B cell (primary cell): ENCODE data around the gene ACAP2. TPM values are rescaled to one million over a fixed set of nuclear protein-coding genes. Genes with fewer than 3 reads are reported as not detected.

Source experiments
- ATAC-seq: fragments of 200-7000 bp; cut with Tn5 transposase; one replicate; pipeline ENCODE4 v1.10.0; 2021; ENCODE audit warnings: low read depth, mild to moderate bottlenecking, moderate number of reproducible peaks, moderate library complexity
- CTCF ChIA-PET: fragments of 350-600 bp; sonication (Branson Sonifier 250); formaldehyde crosslinking; loops from one replicate; lab custom pipeline; 2021; ENCODE audit warnings: antibody characterized with exemption, inconsistent platforms; lab: Charles Lee
- POLR2A ChIA-PET: fragments of 350-600 bp; sonication (Branson Sonifier 250); formaldehyde crosslinking; loops from one replicate; lab custom pipeline; 2021; ENCODE audit warnings: antibody characterized with exemption; lab: Charles Lee
- DNase-seq: peaks from one replicate; pipeline ENCODE4 v3.0.0; 2013
- H2AFZ ChIP-seq: 2 replicates; pipeline ENCODE4 v1.6.1; 2012; ENCODE audit warnings: mild to moderate bottlenecking, low read depth, low read length; ENCODE audit not compliant: insufficient read depth, poor library complexity, severe bottlenecking
- H3K27ac ChIP-seq, 2 donors: 1 replicate in 1 of 2; 2 replicates in 1 of 2; pipeline ENCODE4 v1.5.1; 2012 to 2013; ENCODE audit warnings: low read length in 2 of 2, mild to moderate bottlenecking in 2 of 2, moderate library complexity in 1 of 2
- H3K27me3 ChIP-seq, 4 experiments: fragments of 200-600 bp in 1 of 4; sonication (generic) in 1 of 4; replicated peaks in 1 of 4; 1 replicate in 2 of 4; 2 replicates in 2 of 4; pipeline versions ENCODE4 v1.6.1 to v1.7.0; 2013 to 2016; ENCODE audit warnings: low read length in 3 of 4, mild to moderate bottlenecking in 2 of 4, mixed read lengths in 1 of 4, moderate library complexity in 1 of 4; ENCODE audit not compliant: insufficient read depth in 4 of 4, control insufficient read depth in 3 of 4; ENCODE audit errors: control extremely low read depth in 1 of 4
- H3K36me3 ChIP-seq, 2 experiments: replicated peaks in 1 of 2; 1 replicate in 1 of 2; 2 replicates in 1 of 2; pipeline versions ENCODE4 v1.6.1 to v1.7.1; 2013; ENCODE audit warnings: low read length in 1 of 2; ENCODE audit not compliant: insufficient read depth in 2 of 2, control insufficient read depth in 1 of 2; ENCODE audit errors: control extremely low read depth in 1 of 2, extremely low read depth in 1 of 2
- H3K4me1 ChIP-seq, 2 donors: fragments of 200-600 bp in 1 of 2; sonication (generic) in 1 of 2; 1 replicate in 1 of 2; 2 replicates in 1 of 2; pipeline versions ENCODE4 v1.5.1 to v1.6.1; 2013 to 2017; ENCODE audit warnings: low read length in 2 of 2; ENCODE audit not compliant: control insufficient read depth in 2 of 2, insufficient read depth in 2 of 2
- H3K4me2 ChIP-seq: replicated peaks from 2 replicates; pipeline ENCODE3; 2012; ENCODE audit warnings: mild to moderate bottlenecking, low read depth, low read length; ENCODE audit not compliant: poor library complexity, severe bottlenecking
- H3K4me3 ChIP-seq, 5 experiments: fragments of 200-600 bp in 1 of 5; sonication (generic) in 1 of 5; 1 replicate in 3 of 5; 2 replicates in 2 of 5; pipeline versions ENCODE4 v1.5.1 to v1.7.0; 2011 to 2016; ENCODE audit warnings: low read length in 4 of 5, mild to moderate bottlenecking in 4 of 5, low read depth in 2 of 5, control low read depth in 1 of 5, moderate library complexity in 1 of 5; ENCODE audit not compliant: insufficient read depth in 1 of 5; ENCODE audit errors: control extremely low read depth in 1 of 5, extremely low read depth in 1 of 5
- H3K79me2 ChIP-seq: fragments of 200-600 bp; sonication (generic); one replicate; pipeline ENCODE4 v1.6.0; 2016; ENCODE audit warnings: low read length; ENCODE audit not compliant: control insufficient read depth, insufficient read depth
- H3K9ac ChIP-seq: fragments of 200-600 bp; sonication (generic); 2 replicates; pipeline ENCODE4 v1.6.1; 2017; ENCODE audit warnings: mild to moderate bottlenecking, low read length, moderate library complexity
- H3K9me3 ChIP-seq, 3 donors: one replicate each; pipeline versions ENCODE4 v1.6.1 to v1.7.1; 2013; ENCODE audit warnings: low read length in 2 of 3; ENCODE audit not compliant: control insufficient read depth in 2 of 3, insufficient read depth in 1 of 3; ENCODE audit errors: control extremely low read depth in 1 of 3
- H4K20me1 ChIP-seq: 2 replicates; pipeline ENCODE4 v1.6.0; 2012; ENCODE audit warnings: mild to moderate bottlenecking, low read length; ENCODE audit not compliant: insufficient read depth, control insufficient read depth, poor library complexity, severe bottlenecking
- H3K27ac Mint-ChIP-seq: one replicate; pipeline ENCODE4 v1.8.0; 2021; ENCODE audit warnings: mixed read lengths
- H3K27me3 Mint-ChIP-seq: one replicate; pipeline ENCODE4 v1.8.0; 2021; ENCODE audit warnings: mixed read lengths
- H3K4me1 Mint-ChIP-seq: one replicate; pipeline ENCODE4 v1.8.0; 2021; ENCODE audit warnings: mixed read lengths
- H3K4me3 Mint-ChIP-seq: one replicate; pipeline ENCODE4 v1.8.0; 2021; ENCODE audit warnings: mixed read lengths
- H3K9me3 Mint-ChIP-seq: one replicate; pipeline ENCODE4 v1.8.0; 2022; ENCODE audit warnings: mixed read lengths; ENCODE audit not compliant: insufficient read depth
- EZH2 ChIP-seq: IDR thresholded peaks from 2 replicates; pipeline ENCODE4 v1.6.1; 2012; ENCODE audit warnings: borderline replicate concordance, low read depth, mild to moderate bottlenecking, moderate library complexity, low read length; ENCODE audit not compliant: insufficient read depth, poor library complexity, severe bottlenecking
- WGBS: methylation state at CpG from one replicate; pipeline ENCODE4 v1.1.5; 2013; ENCODE audit warnings: missing lambda C conversion rate; ENCODE audit not compliant: insufficient coverage; 5-methylcytosine and 5-hydroxymethylcytosine counted together
- intact Hi-C: fragments of 100-400 bp; cut with micrococcal nuclease; formaldehyde crosslinking; loops from one replicate; pipeline ENCODE4 v1.10.0; 2022
- polyA plus RNA-seq: library from polyadenylated mRNA; depleted of rRNA; stranded (reverse); fragments of >200 nt; gene quantifications from 2 replicates; pipeline ENCODE4 v1.2.3, GENCODE V29; 2012
- total RNA-seq, 2 donors: library from RNA; stranded (reverse); fragments of 120-200 nt in 1 of 2; gene quantifications; 1 replicate in 1 of 2; 2 replicates in 1 of 2; pipeline versions ENCODE4 v1.2.3 to v1.2.4, GENCODE V29; 2013 to 2022
- TF ChIP-seq, protein P1 (sequence below): fragments of 200-600 bp; IDR thresholded peaks from one replicate; pipeline ENCODE4 v1.8.0; 2022; ENCODE audit warnings: antibody characterized with exemption, mild to moderate bottlenecking

Gene ACAP2
- total and polyA plus RNA-seq, 2 donors (not counting 1 experiment from before 2014, with no cell fraction given) = 18.6 to 113 TPM

DNA sequence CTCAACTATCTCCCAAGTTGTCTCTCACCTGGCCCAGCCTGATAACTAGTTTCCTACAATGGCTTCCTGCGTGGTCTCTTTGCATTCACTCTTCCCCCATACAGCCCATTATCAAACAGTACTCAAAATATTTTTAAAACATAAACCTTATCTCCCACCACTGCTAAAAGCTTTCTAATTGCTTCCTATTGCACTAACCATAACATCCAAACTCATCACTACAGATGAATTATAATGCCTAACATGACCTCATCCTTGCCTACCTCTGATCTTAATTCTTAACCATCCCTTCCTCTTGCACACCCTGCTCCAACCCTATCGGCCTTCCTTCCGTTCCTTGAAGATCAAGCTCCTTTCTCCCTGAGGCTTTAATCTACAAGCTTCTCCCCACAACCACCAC, 17.0 kb downstream of the ACAP2 start:
- no peak for DNase-seq
- Histone ChIP-seq H4K20me1 (peaks cover 89% of the 10 kb centered on the region), H3K27me3 (no peaks in the 10 kb centered on the region), H2AFZ (no peak overlapping the region), H3K79me2 (peaks cover 97% of the 10 kb centered on the region), H3K9ac (no peak overlapping the region), H3K4me1 (peaks cover 8 to 13% of the 10 kb centered on the region in 2 donors), H3K4me3 (no peak overlapping the region), H3K27ac (peak overlapping the region in 1 of 2 donors; percentile 15), H3K36me3 (no peaks in the 10 kb centered on the region), H3K9me3 (no peaks in the 10 kb centered on the region), H3K4me2 (peak overlapping the region; percentile 14)
- Mint-ChIP-seq H3K4me3 (peak overlapping the region; percentile 14), H3K9me3 (no peaks in the 10 kb centered on the region), H3K4me1 (peaks cover 65% of the 10 kb centered on the region), H3K27ac (no peak overlapping the region), H3K27me3 (no peaks in the 10 kb centered on the region)
- ChIA-PET POLR2A (no interaction called here), CTCF (no interaction called here)
- ATAC-seq = no peak
- intact Hi-C loops = no loop called here
- TF ChIP-seq, protein P1, sequence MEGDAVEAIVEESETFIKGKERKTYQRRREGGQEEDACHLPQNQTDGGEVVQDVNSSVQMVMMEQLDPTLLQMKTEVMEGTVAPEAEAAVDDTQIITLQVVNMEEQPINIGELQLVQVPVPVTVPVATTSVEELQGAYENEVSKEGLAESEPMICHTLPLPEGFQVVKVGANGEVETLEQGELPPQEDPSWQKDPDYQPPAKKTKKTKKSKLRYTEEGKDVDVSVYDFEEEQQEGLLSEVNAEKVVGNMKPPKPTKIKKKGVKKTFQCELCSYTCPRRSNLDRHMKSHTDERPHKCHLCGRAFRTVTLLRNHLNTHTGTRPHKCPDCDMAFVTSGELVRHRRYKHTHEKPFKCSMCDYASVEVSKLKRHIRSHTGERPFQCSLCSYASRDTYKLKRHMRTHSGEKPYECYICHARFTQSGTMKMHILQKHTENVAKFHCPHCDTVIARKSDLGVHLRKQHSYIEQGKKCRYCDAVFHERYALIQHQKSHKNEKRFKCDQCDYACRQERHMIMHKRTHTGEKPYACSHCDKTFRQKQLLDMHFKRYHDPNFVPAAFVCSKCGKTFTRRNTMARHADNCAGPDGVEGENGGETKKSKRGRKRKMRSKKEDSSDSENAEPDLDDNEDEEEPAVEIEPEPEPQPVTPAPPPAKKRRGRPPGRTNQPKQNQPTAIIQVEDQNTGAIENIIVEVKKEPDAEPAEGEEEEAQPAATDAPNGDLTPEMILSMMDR = no peak
- TF ChIP-seq EZH2 = no peak
- 84% methylated on average over 3 of the region's 3 CpGs for WGBS

DNA sequence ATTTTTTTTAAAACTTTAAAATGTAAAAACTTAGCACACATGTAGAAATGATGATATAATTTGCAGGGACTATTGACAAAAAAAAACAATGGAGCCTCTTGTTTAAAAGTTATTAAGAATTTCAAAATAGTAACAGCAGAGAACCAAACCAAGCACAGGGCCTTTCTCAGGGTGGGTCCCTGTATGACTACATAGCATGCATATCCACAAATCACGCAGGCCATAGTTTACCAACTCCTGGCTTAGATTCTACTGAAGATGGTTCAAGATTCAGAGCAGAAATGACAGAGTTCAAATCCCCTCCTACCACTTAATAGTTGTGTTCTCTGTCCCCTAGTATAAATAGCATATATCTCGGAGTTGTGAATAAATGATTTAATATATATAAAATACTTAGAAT, 19.0 kb downstream of the ACAP2 start:
- Histone ChIP-seq H3K4me2 (no peak overlapping the region), H2AFZ (no peak overlapping the region), H3K36me3 (no peaks in the 10 kb centered on the region), H3K4me3 (no peak overlapping the region), H3K27ac (no peak overlapping the region), H3K9me3 (no peaks in the 10 kb centered on the region), H3K9ac (no peak overlapping the region), H3K79me2 (peaks cover 96% of the 10 kb centered on the region), H3K27me3 (no peaks in the 10 kb centered on the region), H3K4me1 (peaks cover 8 to 13% of the 10 kb centered on the region in 2 donors), H4K20me1 (peaks cover 90% of the 10 kb centered on the region)
- Mint-ChIP-seq H3K27me3 (no peaks in the 10 kb centered on the region), H3K4me3 (no peak overlapping the region), H3K27ac (no peak overlapping the region), H3K9me3 (no peaks in the 10 kb centered on the region), H3K4me1 (peaks cover 60% of the 10 kb centered on the region)
- ChIA-PET CTCF (no interaction called here), POLR2A (no interaction called here)
- intact Hi-C loops = no loop called here
- TF ChIP-seq, protein P1 = no peak
- TF ChIP-seq EZH2 = no peak
- ATAC-seq (no peak), DNase-seq (no peak)
- no CpG with 5 or more reads among the region's 2 CpGs for WGBS
